LoVo (cell line): Measurements from ENCODE around the gene NR5A1.

Experiments
- DNase-seq: peaks from one replicate; pipeline ENCODE4 v3.0.0-alpha.2; 2016; ENCODE audit warnings: low spot score

The NR5A1 gene

GRCh38 chr9:124439686-124440243 is 67.4 kb downstream of the NR5A1 start:
- no peak for DNase-seq

DNA sequence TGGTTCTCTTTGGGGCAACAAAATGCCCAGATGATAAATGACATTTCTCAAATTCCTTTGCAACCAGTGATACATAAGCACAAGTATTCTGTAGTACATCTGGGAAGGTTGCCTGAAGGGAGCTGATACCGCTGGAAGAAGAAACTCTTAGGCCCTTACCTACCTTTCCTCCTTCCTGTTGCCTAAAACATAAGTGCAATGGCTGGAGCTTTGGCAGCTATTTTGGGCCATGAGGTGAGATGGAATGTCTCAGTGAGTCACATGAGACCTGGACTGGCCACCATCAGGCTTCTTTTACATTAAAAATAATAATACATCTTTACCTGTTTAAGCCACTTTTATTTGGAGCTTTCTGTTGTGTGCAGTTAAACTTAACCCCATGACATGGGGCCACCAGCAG is 68.1 kb downstream of the NR5A1 start:
- DNase-seq: no peak

- DNase-seq: no peak
Observed at GRCh38 chr9:124438091-124438490, 69.1 kb downstream of the NR5A1 start.

DNA sequence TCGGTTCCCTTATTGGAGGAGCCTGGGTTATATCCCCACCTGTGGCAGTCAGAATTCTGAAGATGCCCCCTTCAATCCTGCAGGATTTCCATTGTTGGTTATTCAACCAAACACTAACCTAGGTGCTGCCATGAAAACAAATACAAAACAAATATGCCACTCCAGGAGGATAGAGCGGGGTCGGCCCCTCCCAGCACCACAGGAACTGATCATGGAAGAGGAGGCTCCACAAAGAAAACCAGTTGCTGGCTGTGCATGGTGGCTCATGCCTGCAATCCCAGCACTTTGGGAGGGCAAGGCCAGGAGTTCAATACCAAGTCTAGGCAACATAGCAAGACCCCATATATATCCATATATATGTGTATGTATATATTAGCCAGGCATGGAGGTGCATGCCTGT is 70.1 kb downstream of the NR5A1 start:
- no peak for DNase-seq

- no peak for DNase-seq
Observed at GRCh38 chr9:124436320-124436719, 70.9 kb downstream of the NR5A1 start.
